ENCODE data around the gene TMOD3.
"Not testable (repeated sequence)": the region's sequence is repeated elsewhere in the genome, so short reads cannot be mapped to it uniquely, and the experiment has no call there.

The TMOD3 gene

GRCh38 chr15:51864408-51865056 is 35.1 kb downstream of the TMOD3 start:
- peak in 1 of 2 donors; percentile 10 for DNase-seq (ENCODE audit: low read depth in 2 of 2)

GRCh38 chr15:51865317-51865716 is 35.9 kb downstream of the TMOD3 start:
- DNase-seq (ENCODE audit: low read depth in 2 of 2): no peak

DNA sequence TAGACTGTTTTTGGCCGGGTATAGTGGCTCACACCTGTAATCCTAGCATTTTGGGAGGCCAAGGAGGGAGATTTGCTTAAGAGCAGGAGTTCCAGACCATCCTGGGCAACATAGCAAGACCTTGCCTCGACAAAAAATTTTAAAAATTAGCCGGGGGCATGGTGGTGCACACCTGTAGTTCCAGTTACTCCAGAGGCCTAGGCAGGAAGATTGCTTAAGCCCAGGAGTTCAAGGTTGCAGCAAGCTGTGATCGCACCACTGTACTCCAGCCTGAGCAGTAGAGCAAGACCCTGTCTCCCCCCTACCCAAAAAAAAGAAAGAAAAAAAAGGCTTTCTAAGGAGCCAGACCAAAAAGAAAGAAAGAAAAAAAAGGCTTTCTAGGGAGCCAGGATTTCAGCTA is 36.7 kb downstream of the TMOD3 start:
- no peak for DNase-seq (ENCODE audit: low read depth in 2 of 2)

GRCh38 chr15:51866751-51867150 is 37.3 kb downstream of the TMOD3 start:
- no peak for DNase-seq (ENCODE audit: low read depth in 2 of 2)

DNA sequence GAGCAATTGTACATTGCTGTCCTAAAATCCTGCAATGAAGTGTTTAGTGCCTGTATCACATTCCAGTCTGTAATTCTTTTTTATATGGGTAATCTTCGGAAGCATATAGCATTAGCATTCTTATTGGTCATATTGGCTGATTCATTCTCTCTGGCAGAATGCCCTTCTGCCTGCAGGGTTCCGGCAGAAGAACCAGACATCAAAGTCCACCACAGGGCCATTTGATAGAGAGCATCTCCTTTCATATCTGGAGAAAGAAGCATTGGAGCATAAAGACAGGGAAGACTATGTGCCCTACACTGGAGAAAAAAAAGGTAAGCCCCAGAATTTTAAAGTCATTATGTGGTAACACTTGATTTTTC is 39.6 kb downstream of the TMOD3 start:
- DNase-seq (ENCODE audit: low read depth in 2 of 2): no peak

DNA sequence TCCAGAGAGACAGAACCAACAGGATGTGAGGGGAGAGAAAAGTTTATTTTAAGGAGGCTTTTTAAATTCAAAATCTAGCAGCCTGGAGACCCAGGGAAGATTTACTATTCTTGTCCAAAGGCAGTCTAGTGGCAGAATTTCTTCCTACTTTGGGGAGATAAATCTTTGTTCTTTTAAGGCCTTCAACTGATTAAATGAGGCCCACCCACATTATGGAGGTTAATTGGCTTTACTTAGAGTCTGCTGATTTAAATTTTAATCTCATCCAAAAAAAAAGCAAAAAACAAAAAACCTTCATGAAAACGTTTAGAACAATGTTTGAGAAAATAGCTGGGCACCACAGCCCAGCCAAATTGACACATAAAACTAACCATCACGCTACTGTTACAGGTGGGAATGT is 41.3 kb downstream of the TMOD3 start:
- DNase-seq (ENCODE audit: low read depth in 2 of 2): no peak

DNA sequence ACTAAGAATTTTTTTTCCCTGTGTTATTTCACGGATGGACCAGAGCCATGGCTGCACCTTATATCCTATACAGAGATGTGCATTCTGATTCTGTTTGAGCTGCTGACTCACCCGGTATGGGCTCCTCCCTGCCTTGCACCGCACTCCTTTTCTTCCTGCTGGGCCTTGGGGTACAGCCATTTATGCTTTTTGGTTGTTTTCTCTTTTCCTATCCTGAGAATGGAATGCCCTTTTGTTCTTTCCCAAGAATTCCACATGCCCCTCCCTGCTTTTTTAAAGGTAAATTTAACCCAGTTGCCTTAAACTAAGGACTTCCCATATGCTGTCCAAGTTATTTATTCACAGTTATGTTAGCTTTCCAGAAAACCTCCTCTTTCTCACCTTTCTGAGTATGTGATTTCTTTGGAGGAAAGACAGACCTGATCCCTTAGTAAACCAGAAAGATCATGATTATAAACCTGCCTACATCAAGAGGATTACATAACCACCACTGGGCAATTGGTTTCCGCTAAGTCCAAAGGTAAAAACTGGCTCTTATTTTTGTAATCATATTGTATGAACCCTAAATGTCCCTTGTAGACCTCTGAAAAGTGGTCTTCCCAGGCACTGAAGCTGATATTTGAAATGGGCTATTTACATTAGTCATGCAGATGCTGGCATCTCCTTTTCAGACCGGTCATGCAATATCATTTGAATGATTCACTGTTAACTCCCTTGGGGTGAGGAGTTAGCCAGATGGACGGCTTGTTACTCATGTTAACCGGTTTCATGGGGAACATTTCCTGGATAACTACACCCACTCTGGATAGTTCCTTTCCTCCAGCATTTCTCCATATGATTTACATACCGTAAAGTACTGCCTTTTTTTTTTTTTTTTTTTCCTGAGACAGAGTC is 45.5 kb downstream of the TMOD3 start:
- DNase-seq (ENCODE audit: low read depth in 2 of 2): no peak

GRCh38 chr15:51876169-51876568 is 46.7 kb downstream of the TMOD3 start:
- DNase-seq (ENCODE audit: low read depth in 2 of 2): no peak

GRCh38 chr15:51878446-51879386 is 49.3 kb downstream of the TMOD3 start:
- DNase-seq (ENCODE audit: low read depth in 2 of 2): no peak

DNA sequence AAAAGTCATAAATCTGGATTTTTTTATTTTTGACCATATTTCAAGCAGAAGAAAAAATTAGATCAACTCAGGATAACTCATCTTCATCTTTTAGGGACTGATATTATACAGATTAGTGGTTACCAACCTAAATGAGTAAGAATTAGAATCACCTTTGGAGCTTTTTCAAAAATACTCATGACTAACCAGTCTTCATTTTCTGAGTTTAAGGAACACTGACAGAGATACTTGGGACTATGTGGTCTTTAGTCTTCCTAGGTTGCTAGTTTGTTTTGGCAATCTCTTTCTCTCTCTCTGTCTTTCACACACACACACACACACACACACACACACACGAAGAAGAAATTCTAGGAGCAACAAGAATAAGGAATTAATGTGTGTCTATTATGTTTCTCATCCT is 50.1 kb downstream of the TMOD3 start:
- no peak for DNase-seq (ENCODE audit: low read depth in 2 of 2)

DNA sequence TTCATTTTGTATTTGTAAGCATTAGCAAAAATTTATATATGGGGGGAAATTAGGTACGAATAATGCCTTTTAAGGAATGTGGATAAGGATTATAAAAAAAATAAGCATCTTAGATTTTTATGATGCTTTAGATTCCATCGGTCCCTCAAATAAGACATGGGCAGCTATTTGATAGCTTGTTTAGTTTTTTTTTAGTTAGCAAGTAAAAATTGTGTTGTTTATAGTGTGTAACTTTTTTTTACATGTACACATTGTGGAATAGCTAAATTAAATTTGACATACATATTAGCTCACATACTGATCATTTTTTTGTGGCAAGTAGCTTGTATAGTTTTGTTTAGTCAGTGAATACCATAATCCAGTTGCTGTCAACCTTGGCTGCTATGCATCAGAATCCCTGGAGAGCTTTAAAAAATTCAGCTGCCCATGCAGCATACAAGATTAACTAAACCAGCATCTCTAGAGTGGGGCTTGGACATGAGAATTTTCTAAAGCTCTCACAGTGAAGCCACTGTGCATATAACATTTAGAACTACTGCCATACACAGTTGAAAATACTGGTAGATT is 53.9 kb downstream of the TMOD3 start:
- DNase-seq (ENCODE audit: low read depth in 2 of 2): no peak

- DNase-seq (ENCODE audit: low read depth in 2 of 2): no peak
These were observed 54.6 kb downstream of the TMOD3 start for GRCh38 chr15:51884041-51884440.

GRCh38 chr15:51884517-51885236 is 55.2 kb downstream of the TMOD3 start:
- DNase-seq (ENCODE audit: low read depth in 2 of 2): no peak

GRCh38 chr15:51885758-51886157 is 56.3 kb downstream of the TMOD3 start:
- DNase-seq (ENCODE audit: low read depth in 2 of 2): not testable (repeated sequence)

DNA sequence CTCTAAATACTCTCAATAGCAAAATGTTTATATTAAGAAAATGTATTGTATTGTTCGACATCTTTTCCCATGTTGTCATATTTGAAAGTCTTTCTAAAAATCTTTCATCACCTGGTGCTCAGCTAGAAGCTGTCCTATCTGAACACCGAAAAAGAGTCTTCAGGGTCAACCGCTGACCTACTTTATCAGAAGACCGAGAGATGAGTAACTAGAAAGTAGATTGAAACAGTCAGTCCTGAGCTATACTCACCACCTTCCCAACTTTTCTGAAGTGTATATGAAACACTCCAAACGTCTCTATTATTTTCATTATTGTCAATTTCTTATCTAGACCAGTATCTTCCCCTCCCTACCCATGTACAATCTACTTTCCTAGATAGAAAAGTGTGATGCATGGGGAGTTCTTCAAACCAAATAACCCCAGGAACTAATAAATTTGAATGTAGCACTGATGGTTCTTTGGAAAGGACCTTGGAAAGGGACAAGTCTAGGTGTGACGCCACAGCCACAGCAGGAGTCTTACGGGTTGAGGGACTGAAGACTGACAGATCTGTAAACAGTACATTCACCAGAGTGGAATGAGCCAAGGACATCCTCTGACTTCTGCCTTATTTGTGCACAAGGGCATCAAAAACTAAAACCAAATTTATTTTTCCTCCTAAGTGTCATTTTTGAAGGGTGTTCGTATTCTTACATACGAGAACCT is 58.6 kb downstream of the TMOD3 start:
- DNase-seq (ENCODE audit: low read depth in 2 of 2): no peak

DNA sequence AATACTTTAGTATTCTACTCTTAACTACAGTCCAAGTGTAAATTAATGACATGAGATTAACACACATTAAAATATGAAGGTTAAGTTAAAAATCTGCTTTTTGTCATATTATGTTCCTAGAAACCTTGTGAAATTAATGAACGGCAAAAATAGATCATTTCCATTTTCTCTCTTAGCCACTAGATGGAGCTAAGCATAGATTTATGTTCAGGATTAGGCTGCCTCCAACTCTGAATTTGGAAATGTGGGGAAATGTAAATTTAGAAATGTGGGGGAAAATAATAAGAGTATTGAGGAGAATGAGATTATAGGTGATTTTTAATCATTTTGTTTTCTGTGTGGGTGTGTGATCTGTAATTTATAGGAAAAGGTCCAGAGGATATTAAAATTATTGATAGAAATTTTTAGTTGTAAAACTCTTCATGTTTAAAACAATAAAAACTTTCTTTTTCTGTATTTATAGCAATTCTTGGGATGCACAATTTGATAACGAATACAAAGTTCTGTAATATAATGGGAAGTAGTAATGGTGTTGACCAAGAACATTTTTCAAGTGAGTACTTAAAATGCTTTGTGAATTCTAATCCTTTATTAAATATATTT is 59.2 kb downstream of the TMOD3 start:
- DNase-seq (ENCODE audit: low read depth in 2 of 2): no peak

- no peak for DNase-seq (ENCODE audit: low read depth in 2 of 2)
These were observed 60.0 kb downstream of the TMOD3 start for GRCh38 chr15:51889486-51889885.

GRCh38 chr15:51904421-51904820 is 75.0 kb downstream of the TMOD3 start:
- DNase-seq (ENCODE audit: low read depth in 2 of 2): no peak

DNA sequence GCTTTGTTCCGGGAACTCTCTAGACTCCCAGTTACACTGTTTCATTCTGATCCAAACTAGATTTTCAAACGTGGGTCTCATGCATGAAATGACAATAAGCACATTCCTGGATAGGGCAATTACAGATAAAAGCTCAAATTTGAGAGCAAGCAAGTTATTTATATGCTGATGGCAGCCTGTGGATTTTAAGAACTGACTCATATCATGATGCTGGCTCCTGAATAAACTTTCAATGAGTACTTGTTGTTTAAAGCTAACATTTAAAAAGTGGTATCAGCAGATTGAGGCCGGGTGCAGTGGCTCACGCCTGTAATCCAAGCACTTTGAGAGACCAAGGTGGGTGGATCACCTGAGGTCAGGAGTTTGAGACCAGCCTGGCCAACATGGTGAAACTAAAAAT is 75.5 kb downstream of the TMOD3 start:
- no peak for DNase-seq (ENCODE audit: low read depth in 2 of 2)

Data from stimulated activated CD8-positive, alpha-beta memory T cell treated with anti-CD3 and anti-CD28 coated beads, Interleukin-15, amount 100 ng/mL, for 48 hours (primary cell).